Stimulated activated CD8-positive, alpha-beta memory T cell treated with anti-CD3 and anti-CD28 coated beads, Interleukin-2, amount 100 ng/mL, for 1 hour (primary cell): ENCODE data around the gene MAP4K4.

ENCODE experiments used
- DNase-seq, 2 donors: peaks; one replicate each; pipeline ENCODE4 v3.0.0-alpha.2; 2020; ENCODE audit warnings: low read depth in 2 of 2

Gene MAP4K4

GRCh38 chr2:101697124-101698013 is at the start of gene MAP4K4:
Gene MAP4K4 (plus strand): TSS chr2:101697707. CDS start chr2:101698081, 374 bp downstream.
- peak; percentile 47 to 70 for DNase-seq

- no peak for DNase-seq
These were observed 44.0 kb upstream of the MAP4K4 start for GRCh38 chr2:101653469-101653868.

- DNase-seq: no peak
These were observed 41.6 kb upstream of the MAP4K4 start for GRCh38 chr2:101655702-101656422.

GRCh38 chr2:101657787-101658186 is 39.7 kb upstream of the MAP4K4 start:
- no peak for DNase-seq

GRCh38 chr2:101658387-101658786 is 39.1 kb upstream of the MAP4K4 start:
- no peak for DNase-seq

- DNase-seq: no peak
These were observed 32.2 kb upstream of the MAP4K4 start for GRCh38 chr2:101665312-101665711.

GRCh38 chr2:101667823-101668222 is 29.7 kb upstream of the MAP4K4 start:
- no peak for DNase-seq

GRCh38 chr2:101672047-101672446 is 25.5 kb upstream of the MAP4K4 start:
- DNase-seq: no peak

- DNase-seq: no peak
These were observed 23.6 kb upstream of the MAP4K4 start for GRCh38 chr2:101673920-101674319.

- no peak for DNase-seq
These were observed 22.0 kb upstream of the MAP4K4 start for GRCh38 chr2:101675512-101675911.

- DNase-seq: no peak
These were observed 20.8 kb upstream of the MAP4K4 start for GRCh38 chr2:101676674-101677073.

GRCh38 chr2:101677658-101678057 is 19.8 kb upstream of the MAP4K4 start:
- no peak for DNase-seq

- no peak for DNase-seq
These were observed 19.1 kb upstream of the MAP4K4 start for GRCh38 chr2:101678379-101678778.

GRCh38 chr2:101679037-101679726 is 18.3 kb upstream of the MAP4K4 start:
- no peak for DNase-seq

GRCh38 chr2:101679801-101680487 is 17.6 kb upstream of the MAP4K4 start:
- DNase-seq: no peak

- DNase-seq: no peak
These were observed 15.2 kb upstream of the MAP4K4 start for GRCh38 chr2:101682311-101682710.

- DNase-seq: no peak
These were observed 13.2 kb upstream of the MAP4K4 start for GRCh38 chr2:101684313-101684712.

GRCh38 chr2:101688261-101688660 is 9.2 kb upstream of the MAP4K4 start:
- DNase-seq: no peak

- DNase-seq: no peak
These were observed 8.2 kb upstream of the MAP4K4 start for GRCh38 chr2:101689114-101689825.

- DNase-seq: no peak
These were observed 6.9 kb upstream of the MAP4K4 start for GRCh38 chr2:101690547-101691152.

GRCh38 chr2:101692041-101692440 is 5.5 kb upstream of the MAP4K4 start:
- no peak for DNase-seq
